Epithelial cell of prostate (primary cell): ENCODE results near the gene ZNF366.
A peak's percentile ranks its signal among the peaks of the same experiment; 100 is the strongest.

Source experiments
- DNase-seq: peaks from one replicate; pipeline ENCODE4 v3.0.0-alpha.2; 2011; ENCODE audit warnings: low read depth, low spot score
- H3K27ac ChIP-seq: fragments of 450-650 bp; 2 replicates; pipeline ENCODE4 v1.5.1; 2017; ENCODE audit warnings: mild to moderate bottlenecking

The ZNF366 gene

DNA sequence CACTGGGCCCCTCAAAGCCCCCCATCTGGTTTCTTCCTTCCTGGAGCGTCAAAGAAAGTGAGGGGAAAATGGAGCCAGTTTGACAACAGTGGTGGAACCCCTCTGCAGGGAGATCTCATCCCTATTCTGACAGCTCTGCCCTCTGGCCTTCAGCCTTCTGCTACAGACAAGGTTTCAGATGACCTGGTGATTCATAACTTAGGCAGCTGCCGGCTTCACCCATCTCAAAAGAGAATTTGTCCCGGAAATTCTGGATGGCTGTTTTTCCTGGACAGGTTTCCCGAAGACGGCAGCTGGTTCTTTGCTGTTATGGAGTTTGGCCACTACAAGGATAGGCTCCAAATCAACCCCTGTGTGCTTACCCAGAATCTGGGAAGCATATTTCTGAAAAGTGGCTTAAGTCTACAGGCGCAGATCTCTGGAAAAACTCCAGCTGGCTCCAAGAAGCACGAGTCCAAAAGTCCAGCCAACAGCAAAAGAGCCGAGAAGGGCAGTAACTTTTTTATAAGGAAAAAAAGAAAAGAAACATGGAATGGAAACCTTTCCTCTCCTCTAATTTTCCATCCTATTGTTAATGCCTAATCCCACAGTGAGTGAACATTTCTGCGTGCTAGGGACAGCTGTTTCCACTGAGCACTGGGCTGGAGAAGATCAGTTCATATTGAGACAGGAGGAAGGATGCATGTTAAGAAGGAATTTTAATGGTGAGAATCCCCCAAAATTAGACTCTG is 54.5 kb downstream of the ZNF366 start:
- DNase-seq: no peak
- peak overlapping the region; percentile 53 for H3K27ac ChIP-seq

DNA sequence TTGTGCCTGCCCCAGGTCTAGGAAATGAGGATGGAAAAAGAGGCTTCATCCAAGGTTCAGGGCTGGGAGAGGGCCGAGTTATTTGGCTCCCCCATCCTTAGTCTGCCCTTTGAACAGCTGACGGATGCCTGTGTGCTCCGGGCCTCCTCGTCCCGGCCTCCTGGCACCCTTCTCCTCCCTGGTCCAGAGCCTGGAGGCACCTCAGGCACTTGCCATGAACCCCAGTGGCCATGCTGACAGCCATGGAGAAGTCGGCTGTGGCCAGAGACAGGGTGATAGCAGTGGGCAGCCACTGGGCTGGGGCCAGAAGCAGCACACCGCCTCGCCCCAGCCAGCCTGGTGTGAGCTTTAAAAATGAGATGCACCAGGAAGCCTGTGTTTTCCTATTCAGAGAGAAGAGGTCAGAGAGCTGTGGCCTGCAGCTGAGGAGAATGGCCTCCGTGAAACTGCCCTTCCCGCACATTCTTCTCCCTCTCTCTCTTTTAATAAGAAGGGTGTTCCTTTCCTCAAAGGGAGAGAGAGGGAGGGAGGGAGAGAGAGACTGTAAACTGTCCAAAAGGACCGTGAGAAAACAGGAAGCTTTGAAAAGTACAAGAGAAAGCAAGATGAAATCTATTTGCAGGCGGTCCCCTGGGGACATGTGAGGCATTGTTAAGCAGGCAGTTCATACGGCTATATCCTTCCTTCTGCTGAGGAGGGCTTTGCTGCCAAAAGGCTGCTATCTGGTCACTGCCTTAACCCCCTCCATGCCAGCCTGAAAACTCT is 55.3 kb downstream of the ZNF366 start:
- peak overlapping the region; percentile 53 for H3K27ac ChIP-seq
- DNase-seq: no peak

DNA sequence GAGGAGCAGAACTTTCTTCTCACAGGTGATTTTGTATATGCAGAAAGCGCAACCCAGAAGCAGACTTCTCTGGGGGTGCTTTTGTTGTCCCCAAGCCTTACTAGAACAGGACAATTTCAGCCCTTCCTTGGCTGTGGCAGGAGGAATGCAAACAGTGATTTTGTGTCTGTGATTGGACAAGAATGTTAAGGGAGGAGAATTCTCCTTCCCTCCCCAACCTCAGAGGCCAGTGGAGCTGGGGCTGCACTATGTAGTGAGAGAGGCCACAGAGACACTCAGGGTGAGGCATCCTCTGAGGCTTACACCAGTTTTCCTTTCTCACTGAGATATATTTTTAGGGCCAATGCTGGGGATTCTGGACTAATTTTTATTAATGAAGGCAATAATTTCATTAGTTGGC is 58.8 kb downstream of the ZNF366 start:
- DNase-seq: no peak
- no peak overlapping the region for H3K27ac ChIP-seq

DNA sequence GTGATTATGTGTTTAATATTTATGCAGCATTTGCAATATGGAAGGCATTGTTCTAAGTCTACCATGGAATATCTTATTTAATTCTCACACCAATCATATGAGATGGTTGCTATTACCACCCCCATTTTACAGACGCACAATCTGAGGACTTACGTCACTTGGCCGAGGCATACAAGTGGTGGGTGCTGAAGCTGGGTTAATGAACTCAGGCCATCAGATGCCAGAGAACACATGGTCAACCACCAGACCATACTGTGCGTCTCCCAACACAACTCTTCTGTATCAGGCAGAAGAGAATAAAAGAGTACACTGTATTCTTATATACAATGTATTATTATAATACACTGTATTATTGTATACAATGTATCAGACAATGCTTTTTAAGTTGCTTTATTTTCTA is 59.5 kb downstream of the ZNF366 start:
- H3K27ac ChIP-seq: no peak overlapping the region
- DNase-seq: no peak

DNA sequence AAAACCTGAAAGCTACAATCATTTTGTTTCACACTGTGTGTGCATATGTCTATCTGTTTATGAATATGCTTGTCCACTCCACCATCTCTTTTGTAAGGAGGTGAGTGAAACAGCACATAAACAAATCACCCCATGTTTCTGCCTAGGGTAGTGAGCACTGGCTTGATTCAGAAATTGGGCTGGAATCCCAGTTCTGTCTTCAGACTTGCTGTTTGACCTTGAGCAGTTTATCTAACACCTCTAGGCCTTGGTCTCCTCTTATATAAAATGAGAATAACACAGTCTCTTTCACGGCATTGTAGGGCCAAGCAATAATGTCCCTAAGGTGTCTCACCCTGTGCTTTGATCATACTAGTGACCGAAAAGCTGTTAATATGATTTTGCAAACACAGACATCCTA is 61.2 kb downstream of the ZNF366 start:
- DNase-seq: no peak
- no peak overlapping the region for H3K27ac ChIP-seq

DNA sequence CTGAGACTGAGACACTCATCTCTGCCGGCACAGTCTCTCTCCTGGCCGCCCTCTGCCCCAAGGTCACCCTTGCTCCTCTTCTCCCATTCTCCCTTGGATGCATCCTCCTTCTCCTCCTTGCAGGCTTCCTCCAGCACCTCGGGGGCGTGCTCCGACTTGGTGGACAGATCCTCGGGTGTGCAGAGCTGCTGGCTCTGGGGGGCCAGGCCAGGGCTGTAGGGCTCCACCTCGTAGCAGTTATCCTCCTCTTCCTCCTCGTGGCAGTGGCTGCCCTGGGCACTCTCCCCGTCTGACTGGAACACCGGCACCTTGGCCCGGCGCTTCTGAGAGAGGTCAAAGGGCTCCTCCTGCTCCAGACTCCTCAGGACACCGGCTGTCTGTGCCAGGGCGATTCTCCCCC is 63.3 kb downstream of the ZNF366 start:
- DNase-seq: no peak
- no peak overlapping the region for H3K27ac ChIP-seq

DNA sequence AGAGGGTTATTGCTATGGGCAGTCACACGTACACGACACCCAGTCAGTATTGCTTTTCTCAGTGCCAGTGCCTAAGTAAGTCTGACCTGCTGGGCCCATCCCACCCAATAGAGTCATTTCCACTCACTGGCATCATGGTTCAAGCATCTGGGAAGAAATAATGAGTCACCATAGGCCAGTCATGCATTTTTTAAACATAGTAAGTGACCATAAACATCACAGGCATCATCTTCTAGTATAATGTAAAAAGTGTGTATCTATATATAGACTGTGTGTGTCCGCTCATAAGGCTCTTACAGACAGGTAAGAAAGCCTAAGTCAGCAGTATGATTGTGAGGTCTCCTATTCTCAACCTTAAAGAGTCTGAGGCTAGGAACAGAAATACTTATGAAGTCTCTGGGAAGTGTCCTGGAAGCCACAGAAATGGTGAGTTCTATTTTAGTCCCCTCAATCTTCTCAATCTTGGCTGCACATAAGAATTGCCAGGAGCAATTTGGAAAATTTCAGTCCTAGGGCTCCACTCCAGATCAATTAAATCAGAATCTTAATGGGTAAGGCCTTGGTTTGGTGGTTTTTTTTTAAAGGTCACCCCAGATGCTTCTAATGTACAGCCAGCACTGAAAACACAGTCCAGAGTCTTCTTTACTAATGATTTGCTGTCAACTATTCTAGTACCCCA is 65.2 kb downstream of the ZNF366 start:
- peak; percentile 85 for DNase-seq

DNA sequence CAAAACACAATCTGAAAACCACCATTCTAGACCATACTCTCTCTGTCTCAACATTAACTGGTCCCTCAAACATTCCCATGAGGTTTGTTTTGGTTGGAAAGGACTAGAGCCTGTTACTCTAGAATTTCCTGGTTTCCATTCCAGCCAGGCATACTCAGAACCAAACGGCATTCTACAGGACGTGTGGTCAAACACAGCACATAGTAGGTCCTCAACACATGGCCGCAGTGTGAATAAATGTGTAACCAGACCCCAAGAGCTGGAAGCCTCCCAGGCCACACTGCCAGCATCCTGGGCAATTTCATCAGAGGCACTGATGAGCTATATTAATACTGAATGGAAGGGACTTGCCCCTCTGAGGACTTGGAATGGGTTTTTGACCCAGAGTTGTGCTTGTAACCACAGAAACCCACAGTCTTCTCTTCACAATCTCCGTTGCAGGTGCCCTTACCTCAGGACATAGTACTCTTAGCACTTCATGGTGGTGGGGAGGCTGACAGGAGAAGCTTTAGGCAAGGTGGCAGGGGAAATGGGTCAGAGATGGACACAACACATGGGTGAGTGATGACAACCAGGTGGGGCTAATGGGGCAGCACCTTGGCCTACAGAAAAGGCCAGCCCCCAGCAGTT is 66.0 kb downstream of the ZNF366 start:
- peak overlapping the region; percentile 52 for H3K27ac ChIP-seq
- no peak for DNase-seq

More for the DNA sequence above, 65.2 kb downstream of the ZNF366 start:
- peak overlapping the region; percentile 52 for H3K27ac ChIP-seq

DNA sequence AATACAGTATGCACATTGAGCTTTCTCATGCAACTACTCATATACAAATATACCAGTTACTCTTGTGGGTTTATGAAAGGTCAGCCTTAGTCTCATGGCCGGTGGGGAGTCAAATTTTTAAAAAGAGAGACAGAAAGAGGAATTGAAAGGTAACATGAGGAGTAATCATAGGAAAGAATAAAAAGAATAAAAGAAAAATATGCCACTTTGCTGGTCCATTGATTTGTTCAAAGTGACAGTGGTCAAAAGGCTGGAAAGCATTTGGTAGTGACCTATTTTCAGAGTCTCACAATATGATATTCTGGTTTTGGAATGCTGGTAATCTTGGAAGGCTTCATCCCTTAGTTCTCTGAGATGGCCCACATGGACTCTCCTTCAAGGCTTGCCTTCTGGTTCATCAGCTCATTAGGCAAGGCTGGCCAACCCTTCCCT is 67.0 kb downstream of the ZNF366 start:
- no peak overlapping the region for H3K27ac ChIP-seq

DNA sequence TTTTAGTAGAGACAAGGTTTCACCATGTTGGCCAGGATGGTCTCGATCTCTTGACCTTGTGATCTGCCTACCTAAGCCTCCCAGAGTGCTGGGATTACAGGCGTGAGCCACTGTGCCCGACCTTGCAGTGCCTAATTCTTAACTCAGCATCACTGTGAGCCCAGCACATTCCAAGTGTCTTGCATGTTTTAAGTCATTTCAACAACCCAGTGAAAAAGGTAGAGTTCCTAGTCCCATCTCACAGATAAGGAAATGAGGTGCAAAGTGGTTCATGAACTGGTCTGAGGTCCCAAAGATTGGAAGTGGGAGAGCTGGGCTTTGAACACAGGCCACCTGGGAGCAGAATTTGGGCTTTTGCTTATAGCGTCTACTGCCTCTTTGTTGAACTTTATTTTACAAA is 68.0 kb downstream of the ZNF366 start:
- H3K27ac ChIP-seq: no peak overlapping the region
- DNase-seq: no peak

More for the DNA sequence above, 67.0 kb downstream of the ZNF366 start:
- no peak for DNase-seq

DNA sequence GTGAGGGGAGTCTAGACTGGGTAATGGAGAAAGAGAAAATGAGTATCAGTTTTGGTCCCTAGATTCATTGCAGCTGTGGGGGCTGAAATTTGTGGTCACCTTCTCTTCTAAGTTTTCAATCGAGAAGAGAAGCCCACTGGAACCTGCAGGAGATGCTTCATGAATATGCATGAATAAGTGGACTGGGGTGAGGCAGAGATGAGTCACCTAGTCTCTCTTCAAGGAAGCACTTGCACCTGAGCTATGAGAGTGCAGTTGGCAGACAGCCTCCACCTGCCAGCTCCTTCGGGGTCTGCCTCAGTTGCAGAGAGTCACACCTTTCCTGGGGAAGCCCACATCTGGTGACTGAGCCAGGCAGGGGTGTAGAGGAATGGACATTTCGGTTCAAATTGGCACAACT is 69.1 kb downstream of the ZNF366 start:
- DNase-seq: peak; percentile 66
- H3K27ac ChIP-seq: no peak overlapping the region

DNA sequence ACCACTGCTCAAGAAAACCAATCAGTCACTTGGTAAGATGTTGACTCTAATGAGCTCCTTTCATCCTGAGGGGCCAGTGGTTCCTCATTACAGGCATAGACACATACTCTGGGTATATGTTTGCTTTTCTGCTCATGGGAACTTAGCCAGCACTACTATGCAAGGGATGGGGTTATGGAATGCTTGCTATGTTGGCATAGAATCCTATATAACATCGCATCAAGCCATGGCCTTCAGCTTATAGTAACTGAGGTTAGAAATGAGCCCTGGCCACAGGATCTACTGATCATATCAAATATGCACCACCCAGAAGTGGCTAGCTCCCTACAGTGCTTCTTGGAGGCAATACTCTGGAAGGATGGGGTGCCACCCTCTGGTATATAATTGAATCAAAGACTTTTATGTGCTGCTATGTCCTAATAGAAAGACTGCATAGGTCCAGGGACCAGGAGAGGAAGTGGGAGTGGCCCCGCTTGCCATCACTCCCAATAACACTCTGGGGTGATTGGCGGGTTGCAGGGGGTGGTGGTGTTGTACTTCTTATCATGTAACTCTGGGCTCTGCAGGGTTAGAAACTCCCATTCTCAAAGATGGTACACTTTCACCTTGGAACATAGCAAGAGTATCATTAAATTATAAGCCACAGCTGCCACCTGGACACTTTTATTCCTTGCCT is 70.3 kb downstream of the ZNF366 start:
- no peak for DNase-seq

DNA sequence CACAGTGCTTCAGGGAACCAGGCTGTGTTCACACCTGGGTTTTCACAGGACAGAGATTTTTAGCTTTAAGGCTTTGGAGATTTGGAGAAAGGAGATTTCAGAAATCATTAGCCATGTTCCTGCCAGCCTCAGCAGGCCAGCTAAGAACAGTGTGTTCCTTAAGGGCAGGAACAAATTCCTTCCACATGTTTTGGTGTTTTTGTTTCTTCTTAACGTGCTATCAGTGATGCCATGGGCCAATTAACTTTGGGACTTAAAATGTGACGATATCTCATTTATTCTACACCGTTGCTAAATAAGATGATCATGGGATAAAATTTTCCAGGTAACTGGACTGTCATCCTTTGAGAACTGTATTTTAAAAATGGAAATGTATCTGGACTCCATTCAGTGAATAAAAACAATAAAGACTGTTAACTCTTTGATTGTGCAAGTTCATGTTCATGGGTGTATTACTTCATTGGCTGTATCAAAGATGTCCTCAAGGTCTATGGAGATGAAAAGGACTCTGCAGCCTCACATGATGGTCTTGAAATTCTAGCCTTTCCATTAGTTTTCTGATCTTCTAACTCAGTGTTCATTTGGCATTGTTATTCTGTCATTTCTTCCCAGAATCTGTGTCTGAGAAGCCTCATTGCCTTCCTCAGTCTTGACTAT is 72.3 kb downstream of the ZNF366 start:
- H3K27ac ChIP-seq: no peak overlapping the region
- no peak for DNase-seq

More for the DNA sequence above, 70.3 kb downstream of the ZNF366 start:
- no peak overlapping the region for H3K27ac ChIP-seq

DNA sequence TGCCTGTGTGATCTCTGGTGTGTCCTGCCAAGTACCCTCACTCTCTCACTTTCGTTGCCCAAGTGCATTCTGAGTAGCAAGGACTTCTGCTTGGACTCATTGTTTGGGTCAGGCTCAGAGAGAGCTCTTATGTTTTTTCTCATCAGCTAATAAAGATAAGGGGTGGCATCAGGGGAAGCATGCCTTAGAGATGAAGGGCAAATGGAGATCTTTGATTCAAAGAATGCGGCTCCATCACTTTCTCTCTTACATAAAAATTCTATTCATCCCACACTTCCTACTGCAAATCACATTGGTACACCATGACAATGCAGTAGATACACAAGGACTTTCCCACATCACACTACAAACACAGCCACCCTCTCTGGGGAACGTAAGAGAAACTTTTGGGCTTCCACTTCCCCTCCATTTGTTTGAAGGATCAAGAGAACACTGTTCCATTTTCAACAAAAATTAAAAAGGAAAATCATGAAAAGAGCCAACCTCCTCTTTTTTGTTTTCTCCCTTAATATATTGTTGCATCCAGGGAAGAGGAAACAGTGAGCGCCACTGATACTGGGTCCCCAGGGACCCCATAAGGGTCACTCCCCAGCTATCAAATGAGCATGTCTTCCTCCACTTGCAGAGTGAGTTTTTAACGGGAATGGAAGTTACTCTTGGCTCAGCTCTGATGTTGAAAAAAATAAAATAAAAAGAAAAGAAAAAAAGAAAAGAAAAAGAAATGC is 73.0 kb downstream of the ZNF366 start:
- no peak for DNase-seq
- H3K27ac ChIP-seq: no peak overlapping the region

DNA sequence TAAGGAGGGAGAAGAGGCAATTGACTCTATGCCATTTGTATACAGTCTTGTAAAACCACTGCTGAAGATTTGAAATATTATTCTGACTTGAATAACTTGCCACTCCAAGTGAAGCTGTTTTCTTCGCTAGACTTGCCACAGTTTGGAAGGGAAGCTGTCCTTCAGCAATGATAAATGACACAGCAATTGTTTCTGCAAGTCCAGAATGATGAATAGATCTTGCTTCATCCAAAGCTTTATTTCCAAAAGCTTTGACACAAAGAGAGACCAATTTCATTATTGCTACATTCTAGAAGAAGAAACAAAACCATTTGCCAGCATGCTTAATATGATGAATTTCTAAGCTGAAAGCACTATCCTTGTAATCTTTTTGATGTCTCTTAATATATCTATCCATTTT is 73.7 kb downstream of the ZNF366 start:
- DNase-seq: no peak
- H3K27ac ChIP-seq: no peak overlapping the region

DNA sequence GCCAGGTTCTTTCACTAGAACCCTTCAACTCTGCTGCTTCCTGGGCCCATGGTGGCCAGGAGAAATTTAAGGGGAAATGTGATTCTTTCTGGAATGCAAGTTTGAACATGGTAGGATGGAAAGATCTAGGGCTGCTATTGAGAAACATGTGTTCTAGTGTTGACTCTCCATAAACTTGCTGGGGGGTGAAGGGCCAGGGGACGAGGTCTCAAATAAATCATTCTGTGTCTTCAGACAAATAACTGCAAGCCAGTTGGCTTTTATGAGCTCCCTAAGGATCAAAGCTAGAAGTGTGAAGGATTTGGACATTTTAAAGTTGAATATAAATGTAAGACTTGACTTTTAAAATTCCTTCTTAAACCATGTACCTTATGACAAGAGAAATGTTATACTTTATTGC is 78.5 kb downstream of the ZNF366 start:
- DNase-seq: no peak
- no peak overlapping the region for H3K27ac ChIP-seq

DNA sequence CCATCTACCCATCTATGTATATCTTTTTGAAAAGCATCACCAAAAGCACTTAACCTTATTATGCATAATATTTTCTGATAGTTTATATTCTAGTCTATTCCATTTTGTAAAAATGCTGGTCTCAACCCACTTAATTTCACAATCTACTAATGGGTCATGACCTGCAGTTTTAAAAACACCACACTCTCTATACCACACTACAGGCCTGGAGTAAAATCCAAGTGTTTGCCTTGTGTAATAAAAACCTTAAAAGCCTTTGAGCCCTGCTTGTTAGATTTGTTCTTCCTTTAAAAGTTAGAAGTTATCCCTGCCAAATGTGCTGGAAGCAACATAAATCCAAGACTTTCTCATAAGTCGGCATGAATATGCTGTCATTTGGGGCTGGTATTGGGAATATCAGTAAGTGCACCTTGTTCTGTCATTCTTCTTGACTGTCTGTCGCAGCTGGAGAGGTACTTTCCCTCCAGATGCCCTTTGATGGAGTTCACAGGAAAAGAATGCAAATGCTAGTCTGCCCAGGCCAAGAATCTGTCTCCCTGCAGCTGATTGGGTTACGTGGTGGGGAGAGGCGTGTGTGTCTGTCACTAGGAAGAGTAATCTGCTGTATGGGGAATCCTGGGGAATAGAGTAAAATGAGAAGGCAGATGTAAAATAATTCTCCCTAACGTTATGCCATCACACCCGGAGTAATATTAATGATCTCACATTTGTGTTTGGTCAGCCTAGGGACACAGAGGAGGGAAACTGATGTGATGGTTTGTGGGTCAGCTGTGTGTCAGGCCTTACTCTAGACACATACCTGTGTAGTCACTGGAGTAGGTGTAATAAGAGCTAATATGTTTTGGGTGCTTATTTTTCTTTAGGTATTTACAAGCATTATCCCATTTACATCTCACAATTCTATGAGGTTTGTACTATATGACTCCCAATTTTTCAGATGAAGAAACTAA is 79.4 kb downstream of the ZNF366 start:
- no peak for DNase-seq
- H3K27ac ChIP-seq: no peak overlapping the region

DNA sequence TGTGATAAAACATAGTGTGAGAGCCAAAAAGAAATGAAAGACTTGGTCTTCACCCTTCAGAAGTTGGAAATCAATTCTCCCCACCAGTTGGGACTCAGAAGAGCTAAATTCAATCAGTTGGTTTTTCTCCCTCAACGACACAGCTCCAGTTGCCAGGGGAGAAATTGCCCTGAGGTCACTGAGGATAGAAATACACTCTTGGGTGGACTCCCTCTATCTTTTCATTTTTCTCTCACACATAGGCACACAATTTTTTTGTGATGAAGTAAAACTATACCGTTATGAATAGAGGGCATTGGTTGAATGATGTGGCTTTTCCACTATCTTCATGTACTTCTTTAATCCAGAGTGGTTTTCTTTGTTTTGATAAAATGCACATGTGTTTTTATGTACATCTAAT is 80.2 kb downstream of the ZNF366 start:
- no peak overlapping the region for H3K27ac ChIP-seq
- no peak for DNase-seq
